HepG2 (cell line): ENCODE measurements around the gene ZBTB22. TPM values are rescaled to one million over a fixed set of nuclear protein-coding genes. Genes with fewer than 3 reads are reported as not detected.

Experiments used
- ARNTL ChIP-seq: sonication (generic); formaldehyde crosslinking; IDR thresholded peaks from 2 replicates; pipeline ENCODE4 v1.4.0; 2020; ENCODE audit warnings: mild to moderate bottlenecking, missing genetic modification reagents
- ATF1 ChIP-seq: IDR thresholded peaks from 2 replicates; pipeline ENCODE4 v1.6.1; 2016; ENCODE audit warnings: mild to moderate bottlenecking, control low read depth
- ATF6 ChIP-seq: sonication (generic); formaldehyde crosslinking; conservative IDR thresholded peaks from 2 replicates; pipeline ENCODE4 v1.4.0; 2020; ENCODE audit warnings: missing genetic modification reagents
- CHD2 ChIP-seq: IDR thresholded peaks from 2 replicates; pipeline ENCODE4 v1.6.1; 2011; ENCODE audit warnings: low read depth, low read length, improper control_type of control experiment
- CSRNP1 ChIP-seq: sonication (generic); formaldehyde crosslinking; IDR thresholded peaks from 2 replicates; pipeline ENCODE4 v1.8.1; 2023; ENCODE audit warnings: mild to moderate bottlenecking, missing genetic modification reagents
- CTCF ChIP-seq: sonication (generic); formaldehyde crosslinking; IDR thresholded peaks from 2 replicates; pipeline ENCODE4 v1.5.0; 2020; ENCODE audit warnings: mild to moderate bottlenecking, missing genetic modification reagents, moderate library complexity
- HMGXB4 ChIP-seq, 2 experiments: sonication (generic) in 1 of 2; formaldehyde crosslinking in 1 of 2; IDR thresholded peaks; 2 replicates each; pipeline versions ENCODE4 v1.4.0 to v1.6.1; 2018 to 2020; ENCODE audit warnings: missing genetic modification reagents in 2 of 2, borderline replicate concordance in 1 of 2, low read depth in 1 of 2, mild to moderate bottlenecking in 1 of 2, missing biosample characterization in 1 of 2
- MED8 ChIP-seq: sonication (generic); formaldehyde crosslinking; IDR thresholded peaks from 2 replicates; pipeline ENCODE4 v1.8.1; 2023; ENCODE audit warnings: mild to moderate bottlenecking, missing genetic modification reagents; ENCODE audit not compliant: insufficient replicate concordance
- MEF2D ChIP-seq: sonication (generic); formaldehyde crosslinking; IDR thresholded peaks from 2 replicates; pipeline ENCODE4 v1.5.1; 2020; ENCODE audit warnings: mild to moderate bottlenecking, missing genetic modification reagents
- MIER3 ChIP-seq: IDR thresholded peaks from 2 replicates; pipeline ENCODE4 v1.6.1; 2016; ENCODE audit warnings: missing compliant biosample characterization, borderline replicate concordance
- NFIC ChIP-seq: IDR thresholded peaks from 2 replicates; pipeline ENCODE4 v1.6.1; 2012; ENCODE audit warnings: mild to moderate bottlenecking, low read length, inconsistent platforms
- PBX3 ChIP-seq: sonication (generic); formaldehyde crosslinking; IDR thresholded peaks from 2 replicates; pipeline ENCODE4 v1.8.1; 2023; ENCODE audit warnings: missing genetic modification reagents, inconsistent platforms, borderline replicate concordance
- SMAD1 ChIP-seq: sonication (generic); formaldehyde crosslinking; IDR thresholded peaks from 2 replicates; pipeline ENCODE4 v1.4.0; 2020; ENCODE audit warnings: missing genetic modification reagents, low read depth, mild to moderate bottlenecking, borderline replicate concordance
- SMYD3 ChIP-seq: sonication (generic); formaldehyde crosslinking; IDR thresholded peaks from 2 replicates; pipeline ENCODE4 v1.8.1; 2023; ENCODE audit warnings: mild to moderate bottlenecking, missing genetic modification reagents
- SUZ12 ChIP-seq: fragments of 150-350 bp; IDR thresholded peaks from 2 replicates; pipeline ENCODE4 v1.6.1; 2014; ENCODE audit warnings: low read depth, low read length
- TCF7 ChIP-seq: sonication (generic); IDR thresholded peaks from 2 replicates; pipeline ENCODE4 v1.6.1; 2016; ENCODE audit warnings: antibody characterized with exemption, low read depth
- ZIK1 ChIP-seq: sonication (generic); formaldehyde crosslinking; IDR thresholded peaks from 2 replicates; pipeline ENCODE4 v1.5.0; 2020; ENCODE audit warnings: mild to moderate bottlenecking, low read depth, missing genetic modification reagents, borderline replicate concordance
- ZNF12 ChIP-seq: sonication (generic); formaldehyde crosslinking; IDR thresholded peaks from 2 replicates; pipeline ENCODE4 v1.5.0; 2020; ENCODE audit warnings: missing genetic modification reagents
- ZNF740 ChIP-seq: sonication (generic); formaldehyde crosslinking; IDR thresholded peaks from 2 replicates; pipeline ENCODE4 v1.4.0; 2020; ENCODE audit warnings: missing genetic modification reagents
- ZNF891 ChIP-seq: sonication (generic); formaldehyde crosslinking; IDR thresholded peaks from 2 replicates; pipeline ENCODE4 v1.5.0; 2020; ENCODE audit warnings: mild to moderate bottlenecking, missing genetic modification reagents
- polyA plus RNA-seq, 8 experiments: library from polyadenylated mRNA; depleted of rRNA in 3 of 8; stranded (reverse) in 7 of 8; unstranded in 1 of 8; fragments of >200 nt; fragmentation: Illumina TruSeq in 4 of 8; extraction: Trizol in 4 of 8; gene quantifications; 2 replicates each; pipeline versions ENCODE4 v1.2.1 to v1.2.3, GENCODE V29; 2011 to 2016; ENCODE audit warnings: low read depth in 4 of 8, missing spikeins in 1 of 8, mixed read lengths in 1 of 8; ENCODE audit not compliant: insufficient read depth in 1 of 8
- total RNA-seq, 5 experiments: library from RNA; depleted of rRNA; stranded (reverse); fragments of >200 nt; fragmentation: Illumina TruSeq; extraction: Trizol; gene quantifications; 2 replicates each; pipeline ENCODE4 v1.2.3, GENCODE V29; 2016; ENCODE audit warnings: low read depth in 1 of 5

ZBTB22 gene
- total and polyA plus RNA-seq, 2 of the 13 experiments (the other 11 are each of a cell fraction or from before 2014, with no cell fraction given) = 8.0 to 10.6 TPM

GRCh38 chr6:33299237-33299944 is 18.2 kb downstream of the ZBTB22 start (continued):
- TF ChIP-seq CTCF = peak; percentile 98
- no peak for TF ChIP-seq CHD2
- no peak for TF ChIP-seq ATF1 (CRISPR knock-in tag)
- TF ChIP-seq HMGXB4 (CRISPR knock-in tag; IDR thresholded peaks at IDR 0.05; ENCODE audit: borderline replicate concordance in 1 of 2, low read depth in 1 of 2) = peak; percentile 99 to 100
- no peak for TF ChIP-seq TCF7
- TF ChIP-seq CSRNP1 = peak; percentile 89
- TF ChIP-seq MED8 (CRISPR knock-in tag) = peak; percentile 76
- peak; percentile 66; the same call in 1 of the 2 replicates for TF ChIP-seq MIER3 (CRISPR knock-in tag)
- TF ChIP-seq ZNF12 (CRISPR knock-in tag) = no peak; the same call in 1 of the 2 replicates
- TF ChIP-seq SMYD3 (CRISPR knock-in tag) = peak; percentile 63; the same call in 1 of the 2 replicates
- peak; percentile 62; the same call in 1 of the 2 replicates for TF ChIP-seq ZIK1 (CRISPR knock-in tag)
- 0 out of 2 replicates have a peak, but pooled peaks have one; percentile 13 for TF ChIP-seq PBX3 (CRISPR knock-in tag)
- peak; percentile 74; the same call in 1 of the 2 replicates for TF ChIP-seq NFIC
- no peak; the same call in 1 of the 2 replicates for TF ChIP-seq ATF6
- no peak for TF ChIP-seq SUZ12
- peak; percentile 69; the same call in 1 of the 2 replicates for TF ChIP-seq ZNF891
- TF ChIP-seq ARNTL (CRISPR knock-in tag) = peak; percentile 39; the same call in 1 of the 2 replicates
- TF ChIP-seq SMAD1 (CRISPR knock-in tag) = peak; percentile 62; the same call in 1 of the 2 replicates
- TF ChIP-seq MEF2D (CRISPR knock-in tag) = peak; percentile 48; the same call in 1 of the 2 replicates
- no peak; the same call in 1 of the 2 replicates for TF ChIP-seq ZNF740
